Thoracic aorta (tissue), 2 donors: Measurements from ENCODE around the gene DNM3. TPM values are rescaled to one million over a fixed set of nuclear protein-coding genes. Genes with fewer than 3 reads are reported as not detected.

ENCODE experiments used
- ATAC-seq: fragments of 150-250 bp; one replicate; pipeline ENCODE4 v1.8.0; 2017; ENCODE audit warnings: low read depth; ENCODE audit not compliant: insufficient number of reproducible peaks, low FRiP score
- DNase-seq: peaks from one replicate; pipeline ENCODE4 v3.0.0-alpha.2; 2020; ENCODE audit warnings: low spot score
- H3K27ac ChIP-seq, 2 donors: fragments of 200-600 bp; sonication (generic); 1 replicate in 1 of 2; 2 replicates in 1 of 2; pipeline ENCODE4 v1.5.1; 2016; ENCODE audit warnings: mild to moderate bottlenecking in 2 of 2, moderate library complexity in 2 of 2
- H3K27me3 ChIP-seq: fragments of 200-600 bp; sonication (generic); replicated peaks from 2 replicates; pipeline ENCODE4 v1.6.0; 2016; ENCODE audit warnings: mild to moderate bottlenecking; ENCODE audit not compliant: insufficient read depth
- H3K36me3 ChIP-seq: fragments of 200-600 bp; sonication (generic); one replicate; pipeline ENCODE4 v1.5.1; 2016
- H3K4me1 ChIP-seq, 2 donors: fragments of 200-600 bp; sonication (generic); 1 replicate in 1 of 2; 2 replicates in 1 of 2; pipeline versions ENCODE4 v1.5.1 to v1.6.0; 2016; ENCODE audit warnings: low read depth in 2 of 2, mild to moderate bottlenecking in 1 of 2; ENCODE audit not compliant: control insufficient read depth in 1 of 2
- H3K4me3 ChIP-seq: fragments of 200-600 bp; sonication (generic); 2 replicates; pipeline ENCODE4 v1.5.1; 2016; ENCODE audit warnings: mild to moderate bottlenecking
- H3K9me3 ChIP-seq: fragments of 200-600 bp; sonication (generic); 2 replicates; pipeline ENCODE4 v1.5.1; 2016
- CTCF ChIP-seq: fragments of 200-600 bp; sonication (generic); IDR thresholded peaks from one replicate; pipeline ENCODE4 v1.5.1; 2019; ENCODE audit warnings: antibody characterized with exemption
- total RNA-seq, 2 donors: library from RNA; depleted of rRNA; stranded (reverse); fragments of >200 nt; gene quantifications; one replicate each; pipeline versions ENCODE4 v1.1.0 to v1.2.3, GENCODE V29; 2016

The DNM3 gene
- total RNA-seq, 2 donors from 2014 or later = 5.8 to 7.5 TPM

DNA sequence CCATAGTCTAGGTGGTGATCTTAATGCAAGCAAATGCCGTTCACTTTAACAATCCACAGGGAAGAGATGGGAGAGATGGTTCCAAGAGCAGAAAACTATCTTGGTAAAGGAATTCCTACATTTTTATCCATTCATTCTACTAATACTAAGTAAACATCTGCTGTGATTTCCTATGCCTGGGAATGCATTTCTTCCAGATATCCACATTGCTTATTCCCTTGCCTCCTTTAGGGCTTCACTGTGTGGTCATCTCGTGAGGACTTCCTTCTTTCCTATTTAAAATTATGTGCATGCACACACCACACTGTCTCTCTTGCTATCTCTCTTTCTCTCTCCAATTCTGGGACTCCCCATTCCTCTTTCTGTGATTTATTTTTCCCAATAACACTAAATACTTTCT, 380.1 kb downstream of the DNM3 start:
- H3K4me3 ChIP-seq = no peak overlapping the region
- H3K36me3 ChIP-seq = no peaks in the 10 kb centered on the region
- ATAC-seq (no peak), DNase-seq (no peak)
- peaks cover 0 to 5% of the 10 kb centered on the region in 2 donors for H3K4me1 ChIP-seq
- no peaks in the 10 kb centered on the region for H3K27me3 ChIP-seq
- no peak overlapping the region for H3K27ac ChIP-seq
- TF ChIP-seq CTCF = no peak
- no peaks in the 10 kb centered on the region for H3K9me3 ChIP-seq

- no peak overlapping the region for H3K4me3 ChIP-seq
- no peaks in the 10 kb centered on the region for H3K36me3 ChIP-seq
- no peak for TF ChIP-seq CTCF
- DNase-seq = no peak
- H3K9me3 ChIP-seq = no peaks in the 10 kb centered on the region
- ATAC-seq = no peak
- H3K4me1 ChIP-seq = peaks cover 0 to 6% of the 10 kb centered on the region in 2 donors
- no peaks in the 10 kb centered on the region for H3K27me3 ChIP-seq
- no peak overlapping the region for H3K27ac ChIP-seq
These were observed 383.6 kb downstream of the DNM3 start for GRCh38 chr1:172224871-172225270.

- peaks cover 0 to 6% of the 10 kb centered on the region in 2 donors for H3K4me1 ChIP-seq
- H3K27me3 ChIP-seq = no peaks in the 10 kb centered on the region
- ATAC-seq (no peak), DNase-seq (no peak)
- H3K36me3 ChIP-seq = no peaks in the 10 kb centered on the region
- H3K27ac ChIP-seq = no peak overlapping the region
- H3K4me3 ChIP-seq = no peak overlapping the region
- H3K9me3 ChIP-seq = no peaks in the 10 kb centered on the region
- TF ChIP-seq CTCF = no peak
These were observed 388.6 kb downstream of the DNM3 start for GRCh38 chr1:172229942-172230341.

GRCh38 chr1:172230526-172230925, 389.2 kb downstream of the DNM3 start:
- DNase-seq = no peak
- H3K36me3 ChIP-seq = no peaks in the 10 kb centered on the region
- no peaks in the 10 kb centered on the region for H3K9me3 ChIP-seq
- no peaks in the 10 kb centered on the region for H3K27me3 ChIP-seq
- H3K27ac ChIP-seq = no peak overlapping the region
- peaks cover 0 to 6% of the 10 kb centered on the region in 2 donors for H3K4me1 ChIP-seq
- TF ChIP-seq CTCF = no peak
- ATAC-seq = no peak
- no peak overlapping the region for H3K4me3 ChIP-seq

- TF ChIP-seq CTCF = no peak
- peaks cover 0 to 7% of the 10 kb centered on the region in 2 donors for H3K4me1 ChIP-seq
- no peaks in the 10 kb centered on the region for H3K9me3 ChIP-seq
- H3K27me3 ChIP-seq = no peaks in the 10 kb centered on the region
- DNase-seq (no peak), ATAC-seq (no peak)
- no peak overlapping the region for H3K27ac ChIP-seq
- H3K36me3 ChIP-seq = no peaks in the 10 kb centered on the region
- no peak overlapping the region for H3K4me3 ChIP-seq
These were observed 395.7 kb downstream of the DNM3 start for GRCh38 chr1:172236958-172237357.
